ENCODE measurements around the gene RAD54L2.

DNA sequence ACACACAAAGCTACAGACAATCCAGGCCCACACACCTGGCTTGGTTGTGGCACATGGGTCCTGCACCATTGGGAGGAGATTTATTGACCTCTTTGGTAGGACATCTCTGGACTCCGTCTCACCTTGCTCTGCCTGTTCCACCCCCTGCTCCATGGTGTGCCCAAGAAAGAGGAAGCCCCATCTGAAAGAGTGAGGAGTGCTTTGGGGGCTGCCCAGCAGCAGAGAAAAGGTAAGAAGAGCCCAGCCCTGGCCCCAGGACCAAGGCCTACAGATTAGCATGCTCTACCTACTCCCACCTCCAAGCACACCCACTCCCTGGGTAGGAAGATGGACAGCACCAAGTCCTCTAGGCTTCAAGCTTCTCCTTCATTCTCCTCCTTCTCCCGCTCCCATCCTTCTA lies 35.5 kb upstream of the RAD54L2 start:
- TF ChIP-seq CTCF (IDR thresholded peaks at IDR 0.05) (no peak), POLR2AphosphoS5 (IDR thresholded peaks at IDR 0.05) (no peak)

Measured in prostate gland (tissue), 2 donors.